Breast epithelium (tissue), 3 donors: ENCODE data around the gene TTLL3.

Experiments
- CTCF ChIP-seq, 3 donors: fragments of 450-650 bp; IDR thresholded peaks; one replicate each; pipeline ENCODE4 v1.5.1; 2016 to 2017; ENCODE audit warnings: antibody characterized with exemption in 3 of 3, mild to moderate bottlenecking in 3 of 3, moderate library complexity in 3 of 3
- POLR2A ChIP-seq: fragments of 450-650 bp; IDR thresholded peaks from one replicate; pipeline ENCODE4 v1.6.1; 2016; ENCODE audit warnings: antibody characterized with exemption, mild to moderate bottlenecking, moderate library complexity

- TF ChIP-seq CTCF (IDR thresholded peaks at IDR 0.05) (no peak), POLR2A (no peak)
Observed at GRCh38 chr3:9777694-9778021, 32.4 kb upstream of the TTLL3 start.
